Thymus (tissue), 11 donors: ENCODE measurements around the gene ARHGAP15. TPM values are rescaled to one million over a fixed set of nuclear protein-coding genes. Genes with fewer than 3 reads are reported as not detected.

Experiments used
- DNase-seq, 9 donors: peaks; one replicate each; pipeline ENCODE4 v3.0.0-alpha.2; 2013; ENCODE audit warnings: low spot score in 9 of 9, low read depth in 6 of 9, missing footprints in 1 of 9
- H3K27ac ChIP-seq, 2 donors: one replicate each; pipeline ENCODE4 v1.5.1; 2013; ENCODE audit warnings: control low read depth in 1 of 2, low read depth in 1 of 2, low read length in 1 of 2, mild to moderate bottlenecking in 1 of 2, moderate library complexity in 1 of 2
- H3K27me3 ChIP-seq, 2 donors: one replicate each; pipeline ENCODE4 v1.5.1; 2013; ENCODE audit warnings: low read length in 1 of 2; ENCODE audit not compliant: control insufficient read depth in 2 of 2, insufficient read depth in 1 of 2
- H3K36me3 ChIP-seq, 2 donors: one replicate each; pipeline ENCODE4 v1.5.1; 2013; ENCODE audit warnings: low read length in 1 of 2, mild to moderate bottlenecking in 1 of 2, moderate library complexity in 1 of 2; ENCODE audit not compliant: control insufficient read depth in 2 of 2, insufficient read depth in 2 of 2
- H3K4me1 ChIP-seq, 2 donors: one replicate each; pipeline ENCODE4 v1.5.1; 2013; ENCODE audit warnings: low read length in 2 of 2; ENCODE audit not compliant: control insufficient read depth in 2 of 2, insufficient read depth in 2 of 2
- H3K4me3 ChIP-seq, 2 donors: one replicate each; pipeline ENCODE4 v1.5.1; 2013; ENCODE audit warnings: low read length in 2 of 2, control low read depth in 1 of 2, mild to moderate bottlenecking in 1 of 2
- H3K9me3 ChIP-seq, 2 donors: one replicate each; pipeline ENCODE4 v1.5.1; 2013; ENCODE audit warnings: low read length in 1 of 2, mild to moderate bottlenecking in 1 of 2; ENCODE audit not compliant: control insufficient read depth in 2 of 2, insufficient read depth in 1 of 2
- WGBS: extraction: QIAGEN DNeasy Blood & Tissue Kit; methylation state at CpG from one replicate; pipeline ENCODE4 v1.1.7; 2013; 5-methylcytosine and 5-hydroxymethylcytosine counted together
- polyA plus RNA-seq: library from polyadenylated mRNA; stranded (reverse); fragments of 200-250 nt; gene quantifications from one replicate; pipeline ENCODE4 v1.2.3, GENCODE V29; 2013
- total RNA-seq: library from RNA; stranded (reverse); fragments of 120-200 nt; gene quantifications from one replicate; pipeline ENCODE4 v1.2.4, GENCODE V29; 2013
- donor health status: healthy.

The ARHGAP15 gene
- total and polyA plus RNA-seq, 2 donors, result 55.8 to 182 TPM

DNA sequence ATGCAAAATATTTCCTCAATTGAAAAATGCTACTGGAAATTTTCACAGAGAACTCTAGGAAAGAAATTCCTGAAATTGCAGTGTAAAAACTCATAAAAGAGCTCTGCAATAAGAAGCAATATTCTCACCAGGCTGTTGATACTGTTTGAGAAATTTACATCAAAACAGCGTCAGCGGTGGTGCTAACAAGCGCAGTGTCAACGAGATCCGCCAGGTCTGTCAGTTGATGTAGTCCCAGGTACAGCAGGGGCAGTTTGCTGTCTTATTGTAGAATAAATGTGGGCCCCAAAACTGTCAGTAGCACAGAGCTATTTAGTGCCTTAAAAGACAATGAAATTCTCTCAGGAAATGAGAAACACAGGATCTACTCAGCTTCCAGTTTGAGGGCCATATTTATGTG lies 611.2 kb downstream of the ARHGAP15 start:
- no peaks in the 10 kb centered on the region for H3K9me3 ChIP-seq
- H3K4me1 ChIP-seq, result no peaks in the 10 kb centered on the region
- no peak overlapping the region for H3K4me3 ChIP-seq
- DNase-seq, result no peak
- WGBS, result 98% methylated on average over 5 of the region's 5 CpGs
- H3K36me3 ChIP-seq, result peaks cover 0 to 3% of the 10 kb centered on the region in 2 donors
- no peaks in the 10 kb centered on the region for H3K27me3 ChIP-seq
- no peak overlapping the region for H3K27ac ChIP-seq

DNA sequence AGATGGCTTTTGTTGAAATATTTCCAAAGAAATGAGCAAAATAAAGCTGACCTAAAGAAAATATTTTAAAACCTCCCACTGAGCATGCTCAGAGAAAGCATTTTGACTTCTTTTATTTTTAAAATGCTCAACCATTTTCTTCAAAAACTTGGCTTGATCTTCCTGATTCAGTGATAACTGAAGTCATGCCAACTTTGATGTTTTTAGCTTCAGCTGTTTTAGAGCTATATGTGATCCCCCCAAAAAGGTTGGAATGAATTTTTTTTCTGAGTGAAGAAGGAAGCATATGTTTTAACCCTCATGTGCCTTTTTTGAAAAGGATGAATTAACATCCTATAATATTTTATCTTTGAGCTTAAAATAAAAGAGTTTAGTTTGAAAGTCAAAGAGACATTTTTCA lies 612.0 kb downstream of the ARHGAP15 start:
- Histone ChIP-seq H3K4me3 (no peak overlapping the region), H3K9me3 (no peaks in the 10 kb centered on the region), H3K27me3 (no peaks in the 10 kb centered on the region), H3K4me1 (no peaks in the 10 kb centered on the region), H3K27ac (no peak overlapping the region), H3K36me3 (peaks cover 0 to 3% of the 10 kb centered on the region in 2 donors)
- no peak for DNase-seq

DNA sequence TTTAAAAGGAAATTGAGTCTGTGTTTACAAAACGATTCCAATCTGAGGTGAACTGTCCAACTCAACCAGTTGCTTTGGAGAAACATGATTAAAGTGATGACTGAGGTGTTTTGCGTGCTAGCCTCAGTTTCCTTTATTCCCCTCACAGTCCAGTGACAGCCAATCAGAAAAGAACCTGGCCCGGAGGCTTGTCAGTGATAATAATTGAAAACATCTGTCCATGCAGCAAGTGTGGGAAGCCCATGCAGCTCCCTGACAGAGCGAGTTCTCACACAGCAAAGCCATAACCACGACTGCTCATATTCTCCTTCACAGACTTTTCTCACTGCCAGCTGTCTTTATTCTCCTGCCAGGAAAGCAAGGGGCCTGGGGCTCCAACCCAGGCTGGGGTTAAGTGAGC lies 613.4 kb downstream of the ARHGAP15 start:
- Histone ChIP-seq H3K4me3 (no peak overlapping the region), H3K4me1 (no peaks in the 10 kb centered on the region), H3K27me3 (no peaks in the 10 kb centered on the region), H3K36me3 (peaks cover 0 to 3% of the 10 kb centered on the region in 2 donors), H3K9me3 (no peaks in the 10 kb centered on the region), H3K27ac (no peak overlapping the region)
- DNase-seq, result no peak
- 94% methylated on average over 5 of the region's 5 CpGs for WGBS

- DNase-seq, result no peak
- no peaks in the 10 kb centered on the region for H3K4me1 ChIP-seq
- H3K27ac ChIP-seq, result no peak overlapping the region
- 100% methylated on average over 2 of the region's 2 CpGs for WGBS
- no peaks in the 10 kb centered on the region for H3K27me3 ChIP-seq
- H3K4me3 ChIP-seq, result no peak overlapping the region
- no peaks in the 10 kb centered on the region for H3K9me3 ChIP-seq
- peaks cover 0 to 3% of the 10 kb centered on the region in 2 donors for H3K36me3 ChIP-seq
These were observed 614.9 kb downstream of the ARHGAP15 start for GRCh38 chr2:143744114-143744513.

DNA sequence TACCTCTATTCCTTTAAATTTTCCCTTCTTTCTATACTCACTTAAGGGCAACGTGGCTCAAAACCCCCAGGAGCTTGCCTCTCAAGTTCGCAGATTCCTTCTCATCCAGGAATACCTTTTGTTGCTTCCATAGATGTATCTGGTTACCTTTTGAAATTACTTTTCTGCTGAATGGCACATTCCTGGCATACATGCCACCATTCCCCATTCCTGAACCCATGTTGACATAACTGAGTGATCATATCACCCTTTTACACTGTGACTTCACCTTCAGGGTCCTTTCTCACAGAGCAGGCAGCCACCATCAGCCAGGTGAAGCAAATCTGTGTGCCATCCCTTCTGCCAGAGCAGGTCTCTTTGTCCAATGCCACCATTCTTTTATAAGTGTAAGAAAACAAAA lies 615.8 kb downstream of the ARHGAP15 start:
- Histone ChIP-seq H3K27ac (no peak overlapping the region), H3K9me3 (no peaks in the 10 kb centered on the region), H3K36me3 (peaks cover 0 to 3% of the 10 kb centered on the region in 2 donors), H3K4me3 (no peak overlapping the region), H3K4me1 (no peaks in the 10 kb centered on the region), H3K27me3 (no peaks in the 10 kb centered on the region)
- DNase-seq, result no peak
- 98% methylated on average over 2 of the region's 2 CpGs for WGBS

DNA sequence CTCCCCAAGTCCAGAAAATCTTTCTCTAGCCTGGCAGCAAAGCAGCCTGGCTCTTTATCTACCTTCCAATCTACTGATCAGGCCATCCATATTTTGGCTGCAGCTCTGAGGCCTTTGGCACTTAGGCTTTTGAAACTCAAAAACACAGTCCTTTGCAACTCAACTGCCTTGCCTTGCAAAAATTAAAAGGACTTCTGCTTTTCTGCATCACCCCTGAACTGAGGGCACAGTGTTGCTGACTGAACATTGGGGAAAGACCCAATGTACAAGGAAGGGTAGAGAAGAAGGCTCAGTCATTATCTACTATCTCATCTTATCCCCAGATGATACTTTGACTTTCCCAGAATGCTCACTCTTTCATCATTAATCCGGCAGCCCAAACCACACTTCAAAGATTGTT lies 625.5 kb downstream of the ARHGAP15 start:
- Histone ChIP-seq H3K36me3 (no peaks in the 10 kb centered on the region), H3K4me3 (no peak overlapping the region), H3K27ac (no peak overlapping the region), H3K9me3 (no peaks in the 10 kb centered on the region), H3K4me1 (no peaks in the 10 kb centered on the region), H3K27me3 (no peaks in the 10 kb centered on the region)
- no peak for DNase-seq
- 93% methylated on average over 1 of the region's 1 CpG for WGBS

GRCh38 chr2:143758629-143759330 lies 629.6 kb downstream of the ARHGAP15 start:
- no peaks in the 10 kb centered on the region for H3K9me3 ChIP-seq
- no peaks in the 10 kb centered on the region for H3K4me1 ChIP-seq
- no peak overlapping the region for H3K4me3 ChIP-seq
- no peak for DNase-seq
- WGBS, result 98% methylated on average over 3 of the region's 3 CpGs
- H3K27ac ChIP-seq, result no peak overlapping the region
- H3K36me3 ChIP-seq, result no peaks in the 10 kb centered on the region
- no peaks in the 10 kb centered on the region for H3K27me3 ChIP-seq

- H3K4me3 ChIP-seq, result no peak overlapping the region
- DNase-seq, result no peak
- 98% methylated on average over 6 of the region's 6 CpGs for WGBS
These were observed 630.2 kb downstream of the ARHGAP15 start for GRCh38 chr2:143759455-143759854.

GRCh38 chr2:143762176-143762928 lies 633.1 kb downstream of the ARHGAP15 start:
- Histone ChIP-seq H3K4me1 (no peaks in the 10 kb centered on the region), H3K27me3 (no peaks in the 10 kb centered on the region), H3K36me3 (no peaks in the 10 kb centered on the region), H3K4me3 (no peak overlapping the region), H3K27ac (no peak overlapping the region), H3K9me3 (no peaks in the 10 kb centered on the region)
- DNase-seq, result no peak
- 99% methylated on average over 3 of the region's 3 CpGs for WGBS

More at GRCh38 chr2:143759455-143759854, 630.2 kb downstream of the ARHGAP15 start:
- no peaks in the 10 kb centered on the region for H3K27me3 ChIP-seq
- H3K4me1 ChIP-seq, result no peaks in the 10 kb centered on the region
- H3K27ac ChIP-seq, result no peak overlapping the region
- no peaks in the 10 kb centered on the region for H3K36me3 ChIP-seq
- no peaks in the 10 kb centered on the region for H3K9me3 ChIP-seq
